GM10248 (cell line): ENCODE data around the gene GUCY1A1.

Source experiments
- CTCF ChIA-PET: fragments of 300-600 bp; sonication (Branson Sonifier 250); formaldehyde crosslinking; extraction: SDS; loops from one replicate; lab custom pipeline; 2021; ENCODE audit warnings: antibody characterized with exemption; lab: Yijun Ruan, JAX
- POLR2A ChIA-PET: fragments of 350-650 bp; sonication (Branson Sonifier 250); formaldehyde crosslinking; extraction: SDS; loops from one replicate; lab custom pipeline; 2020; ENCODE audit warnings: antibody characterized with exemption; lab: Yijun Ruan, JAX
- DNase-seq: peaks from one replicate; pipeline ENCODE4 v3.0.0; 2012; ENCODE audit errors: extremely low spot score
- TF ChIP-seq, protein P1 (sequence below): IDR thresholded peaks from 2 replicates; pipeline ENCODE4 v1.5.1; 2012; ENCODE audit warnings: mild to moderate bottlenecking, low read depth; ENCODE audit errors: extremely low read depth, missing control alignments, control extremely low read depth

The GUCY1A1 gene

DNA sequence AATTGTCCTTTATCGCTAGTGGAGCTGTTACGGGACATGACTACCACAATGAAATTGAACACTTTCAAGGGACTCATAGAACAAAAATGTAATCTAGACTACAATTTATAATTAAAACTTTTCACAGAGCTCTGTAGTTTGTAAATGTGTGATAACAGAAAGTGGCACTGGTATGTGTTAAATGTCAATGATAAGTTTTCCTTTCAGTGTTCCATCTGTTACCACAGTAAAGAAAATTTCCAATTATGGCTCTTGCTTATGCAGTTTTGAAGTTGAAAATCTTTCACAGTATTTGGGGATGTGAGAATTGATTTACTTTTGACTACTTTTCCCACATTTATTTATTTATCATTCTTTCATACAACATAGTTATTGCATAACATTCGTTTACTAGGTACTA, 40.1 kb upstream of the GUCY1A1 start:
- POLR2A ChIA-PET: no interaction called here
- TF ChIP-seq, protein P1, sequence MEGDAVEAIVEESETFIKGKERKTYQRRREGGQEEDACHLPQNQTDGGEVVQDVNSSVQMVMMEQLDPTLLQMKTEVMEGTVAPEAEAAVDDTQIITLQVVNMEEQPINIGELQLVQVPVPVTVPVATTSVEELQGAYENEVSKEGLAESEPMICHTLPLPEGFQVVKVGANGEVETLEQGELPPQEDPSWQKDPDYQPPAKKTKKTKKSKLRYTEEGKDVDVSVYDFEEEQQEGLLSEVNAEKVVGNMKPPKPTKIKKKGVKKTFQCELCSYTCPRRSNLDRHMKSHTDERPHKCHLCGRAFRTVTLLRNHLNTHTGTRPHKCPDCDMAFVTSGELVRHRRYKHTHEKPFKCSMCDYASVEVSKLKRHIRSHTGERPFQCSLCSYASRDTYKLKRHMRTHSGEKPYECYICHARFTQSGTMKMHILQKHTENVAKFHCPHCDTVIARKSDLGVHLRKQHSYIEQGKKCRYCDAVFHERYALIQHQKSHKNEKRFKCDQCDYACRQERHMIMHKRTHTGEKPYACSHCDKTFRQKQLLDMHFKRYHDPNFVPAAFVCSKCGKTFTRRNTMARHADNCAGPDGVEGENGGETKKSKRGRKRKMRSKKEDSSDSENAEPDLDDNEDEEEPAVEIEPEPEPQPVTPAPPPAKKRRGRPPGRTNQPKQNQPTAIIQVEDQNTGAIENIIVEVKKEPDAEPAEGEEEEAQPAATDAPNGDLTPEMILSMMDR: no peak

DNA sequence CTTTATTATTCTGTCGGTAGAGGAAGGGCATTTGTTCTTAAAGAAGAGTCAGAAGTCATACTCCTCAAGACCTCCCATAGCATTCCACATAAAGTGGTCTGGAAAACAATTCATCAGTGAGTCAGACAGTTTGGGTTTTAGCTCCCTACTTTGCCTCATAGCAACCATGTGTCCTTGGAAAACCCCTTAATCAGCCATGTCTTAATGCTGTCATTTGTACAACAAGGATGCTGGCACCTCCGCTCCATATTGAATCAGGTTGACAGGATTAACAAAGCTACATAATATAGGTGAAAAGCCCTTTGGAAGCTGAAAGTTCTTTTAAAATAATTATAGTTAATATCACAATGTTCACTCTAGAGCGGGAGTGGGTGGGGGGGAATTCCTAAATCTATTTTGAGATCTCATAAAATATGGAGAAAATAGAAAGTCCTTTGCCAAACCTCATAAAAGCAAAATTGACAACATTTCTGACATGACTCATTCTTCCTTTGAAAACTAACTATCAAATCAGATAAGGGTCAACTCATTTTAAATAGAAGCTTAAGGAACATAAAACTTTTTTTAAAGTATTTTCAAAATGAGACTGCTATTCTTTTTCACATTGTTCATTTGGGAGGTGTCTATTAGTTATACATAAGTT, 37.3 kb upstream of the GUCY1A1 start:
- ChIA-PET POLR2A (no interaction called here), CTCF (interaction anchor here (0.8 to 2.9 kb wide), 5 partner anchors 13 to 27 kb away, joined by 3 to 7 read pairs (median 4); no protein-coding TSS in a partner anchor)
- no peak for DNase-seq
- TF ChIP-seq, protein P1: no peak

More for the DNA sequence above, 40.1 kb upstream of the GUCY1A1 start:
- CTCF ChIA-PET: interaction anchor here (1.1 kb wide), 1 partner anchor 17 kb away, joined by 3 read pairs; no protein-coding TSS in a partner anchor
- no peak for DNase-seq

DNA sequence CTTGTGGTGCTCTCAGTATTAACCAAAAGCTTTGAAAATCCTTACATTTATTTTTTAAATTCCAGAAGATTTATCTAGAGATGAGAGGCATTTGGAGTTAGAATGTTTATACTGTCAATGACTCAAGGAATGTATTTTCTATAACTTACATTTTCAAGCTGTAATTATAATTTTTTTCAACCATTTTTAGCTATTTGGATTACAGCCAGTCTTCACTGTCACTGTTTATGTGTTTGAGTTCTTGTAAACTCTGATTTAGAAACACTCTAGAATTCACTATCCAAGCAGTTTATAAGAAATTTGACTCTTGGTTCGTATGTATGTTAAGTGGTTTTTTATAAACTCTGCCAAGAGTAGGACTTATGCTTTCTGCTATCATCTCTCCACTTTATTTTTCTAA, 36.7 kb upstream of the GUCY1A1 start:
- TF ChIP-seq, protein P1: no peak
- ChIA-PET POLR2A (no interaction called here), CTCF (interaction anchor here (1.0 to 2.9 kb wide), 3 partner anchors 14 to 21 kb away, joined by 4 to 7 read pairs (median 4); no protein-coding TSS in a partner anchor)
- DNase-seq: no peak

DNA sequence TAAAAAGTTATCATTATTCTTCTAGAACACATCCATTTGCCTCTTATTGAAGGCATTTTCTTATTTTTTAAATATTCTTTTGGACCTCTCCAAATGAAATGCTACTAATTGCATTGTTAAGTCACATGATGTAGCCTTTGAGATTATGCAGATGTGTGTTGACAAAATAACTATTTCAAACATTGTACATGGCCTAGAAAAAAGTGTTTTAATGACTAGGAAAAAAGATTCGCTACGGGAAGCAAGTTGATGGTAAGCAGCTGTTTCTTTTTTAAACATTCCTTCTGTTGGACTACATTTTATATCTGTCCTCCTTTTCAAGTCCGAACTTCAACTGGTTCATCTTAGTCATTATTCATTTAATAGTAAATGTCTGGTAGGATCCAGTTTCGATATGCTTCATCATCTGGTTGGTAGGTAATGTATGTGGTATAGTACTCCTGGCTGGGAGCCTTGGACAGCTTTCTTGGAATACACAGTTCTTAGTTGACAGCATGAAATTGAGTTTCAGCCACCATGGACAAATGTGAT, 34.3 kb upstream of the GUCY1A1 start:
- ChIA-PET POLR2A (no interaction called here), CTCF (interaction anchor here (0.9 kb wide), 1 partner anchor 11 kb away, joined by 3 read pairs; no protein-coding TSS in a partner anchor)
- DNase-seq: no peak
- TF ChIP-seq, protein P1: no peak

DNA sequence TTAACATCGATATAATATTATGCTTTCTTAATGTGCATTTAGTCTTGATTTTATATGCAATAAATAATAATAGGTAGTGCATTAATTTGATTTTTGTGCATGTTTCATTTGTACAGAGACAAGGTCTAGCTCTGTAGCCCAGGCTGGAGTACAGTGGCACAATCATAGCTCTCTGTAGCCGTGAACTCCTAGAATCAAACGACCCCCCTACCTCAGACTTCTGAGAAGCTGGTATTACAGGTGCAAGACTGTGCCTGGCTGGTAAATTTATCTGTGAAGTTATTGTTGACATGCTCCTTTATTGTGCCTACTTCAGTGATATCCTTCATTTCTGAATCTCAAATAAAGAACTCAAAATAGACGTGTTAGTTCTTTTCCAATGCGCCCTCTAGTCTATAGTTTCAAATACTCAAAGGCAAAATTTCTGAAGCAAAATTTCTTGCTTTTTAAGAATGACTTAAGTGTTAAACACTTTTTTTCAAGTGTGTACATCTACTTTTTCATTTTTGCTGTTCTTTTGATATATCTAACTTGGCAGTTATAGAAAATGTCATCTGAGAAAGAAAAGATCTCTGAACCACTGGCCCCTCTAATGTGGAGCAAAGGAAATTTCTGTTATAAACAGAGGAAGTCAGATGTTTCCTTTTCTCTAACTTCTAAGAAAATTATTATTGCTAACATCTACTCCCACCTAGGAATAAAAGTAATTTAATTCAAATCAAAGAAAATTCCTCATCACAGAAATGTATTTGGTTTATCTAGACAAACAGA, 28.3 kb upstream of the GUCY1A1 start:
- no peak for DNase-seq
- CTCF ChIA-PET: interaction anchor here (0.7 kb wide), 1 partner anchor 28 kb away, joined by 3 read pairs; no protein-coding TSS in a partner anchor
- TF ChIP-seq, protein P1: no peak
- POLR2A ChIA-PET: no interaction called here

DNA sequence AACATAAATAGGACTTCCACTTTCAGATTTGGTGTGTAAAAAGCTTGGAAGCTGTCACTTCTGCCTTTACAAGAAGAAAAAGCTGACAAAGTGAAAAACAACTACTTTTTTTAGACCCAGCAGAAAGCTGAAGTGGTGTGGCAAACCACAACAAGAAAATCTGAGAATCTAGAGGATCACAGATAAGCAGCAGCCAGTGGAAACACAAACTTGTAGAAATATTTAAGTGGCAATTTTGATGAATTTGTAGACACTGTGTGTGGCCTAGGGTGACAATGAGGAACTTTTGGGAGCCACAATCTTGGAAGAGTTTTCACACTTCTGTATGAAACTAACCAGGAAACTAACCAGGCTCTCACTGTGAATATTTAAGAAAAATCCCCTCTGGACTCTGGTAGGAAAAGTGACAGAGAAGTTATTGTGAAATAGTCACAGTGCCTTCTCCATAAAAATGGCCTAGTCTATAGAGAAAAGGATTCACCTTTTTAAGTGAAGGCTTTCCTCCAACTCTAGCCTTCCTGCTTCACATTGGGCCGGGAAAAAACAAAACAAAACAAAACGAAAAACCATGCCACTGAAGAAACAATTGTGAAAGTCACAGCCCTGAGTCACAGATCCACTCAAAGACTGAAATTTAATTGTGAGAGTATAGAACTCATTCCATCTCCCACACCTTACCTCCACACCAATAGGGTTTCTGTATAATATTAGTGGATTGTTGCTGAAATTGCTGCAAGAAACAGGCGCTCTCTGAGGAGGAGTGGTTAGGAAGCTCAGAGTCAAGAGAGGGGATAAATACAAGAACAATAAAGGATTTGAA, 26.7 kb upstream of the GUCY1A1 start:
- CTCF ChIA-PET: interaction anchor here (1.5 kb wide), 1 partner anchor 11 kb away, joined by 4 read pairs; no protein-coding TSS in a partner anchor
- peak; percentile 50 for DNase-seq
- POLR2A ChIA-PET: no interaction called here
- TF ChIP-seq, protein P1: no peak
